GM10847 (cell line): ENCODE results near the gene GPR161.

Experiments used
- POLR2A ChIP-seq: IDR thresholded peaks from 2 replicates; pipeline ENCODE4 v1.6.1; 2011; ENCODE audit not compliant: insufficient read length; ENCODE audit errors: extremely low read depth

The GPR161 gene

GRCh38 chr1:168050307-168050706, 86.4 kb downstream of the GPR161 start:
- TF ChIP-seq POLR2A = no peak

- TF ChIP-seq POLR2A = no peak
These were observed 91.4 kb downstream of the GPR161 start for GRCh38 chr1:168045311-168045710.

GRCh38 chr1:168042362-168042761, 94.4 kb downstream of the GPR161 start:
- TF ChIP-seq POLR2A = no peak

GRCh38 chr1:168035345-168035744, 101.4 kb downstream of the GPR161 start:
- TF ChIP-seq POLR2A = no peak

- TF ChIP-seq POLR2A = no peak
These were observed 104.7 kb downstream of the GPR161 start for GRCh38 chr1:168032029-168032428.

GRCh38 chr1:168031627-168032026, 105.1 kb downstream of the GPR161 start:
- no peak for TF ChIP-seq POLR2A

- TF ChIP-seq POLR2A = no peak
These were observed 105.5 kb downstream of the GPR161 start for GRCh38 chr1:168031198-168031597.
